Stomach (tissue), 4 donors: ENCODE measurements around the gene MCHR1.

Source experiments
- EP300 ChIP-seq: sonication (generic); formaldehyde crosslinking; IDR thresholded peaks from one replicate; pipeline ENCODE4 v1.6.1; 2017; ENCODE audit warnings: antibody characterized with exemption
- POLR2A ChIP-seq, 4 donors: fragments of 450-650 bp; IDR thresholded peaks; one replicate each; pipeline ENCODE4 v1.6.1; 2016; ENCODE audit warnings: antibody characterized with exemption in 4 of 4, control low read depth in 2 of 4, mild to moderate bottlenecking in 1 of 4, moderate library complexity in 1 of 4

DNA sequence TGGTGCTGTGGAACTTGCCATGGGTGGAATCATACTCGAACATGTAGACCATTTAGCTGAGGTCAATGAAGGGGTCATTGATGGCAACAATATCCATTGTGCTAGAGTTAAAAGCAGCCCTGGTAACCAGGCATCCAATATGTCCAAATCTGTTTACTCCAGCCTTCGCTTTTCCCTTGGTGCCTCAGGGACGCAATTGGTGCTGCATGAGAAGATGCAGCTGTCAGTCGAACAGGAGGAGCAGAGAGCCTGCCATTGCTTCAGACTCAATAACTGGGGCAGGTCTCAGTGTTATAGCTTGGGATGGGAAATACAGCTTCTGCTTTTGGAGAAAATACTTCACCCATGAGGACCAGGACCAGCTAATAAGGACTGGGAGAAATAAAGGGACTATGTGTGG, 5.0 kb upstream of the MCHR1 start:
- TF ChIP-seq POLR2A (IDR thresholded peaks at IDR 0.05) (no peak), EP300 (no peak)
